Measurements from ENCODE around the gene HPSE2.

The HPSE2 gene

GRCh38 chr10:98848361-98848760 is 387.3 kb downstream of the HPSE2 start:
- DNase-seq (ENCODE audit: low read depth, low spot score), result no peak

- DNase-seq (ENCODE audit: low read depth, low spot score), result no peak
Measured at GRCh38 chr10:98846787-98847186, 388.9 kb downstream of the HPSE2 start.

GRCh38 chr10:98833542-98833941 is 402.1 kb downstream of the HPSE2 start:
- no peak for DNase-seq (ENCODE audit: low read depth, low spot score)

- DNase-seq (ENCODE audit: low read depth, low spot score), result no peak
Measured at GRCh38 chr10:98832738-98833137, 402.9 kb downstream of the HPSE2 start.

- no peak for DNase-seq (ENCODE audit: low read depth, low spot score)
Measured at GRCh38 chr10:98832196-98832595, 403.5 kb downstream of the HPSE2 start.

GRCh38 chr10:98831391-98831790 is 404.3 kb downstream of the HPSE2 start:
- DNase-seq (ENCODE audit: low read depth, low spot score), result no peak

- no peak for DNase-seq (ENCODE audit: low read depth, low spot score)
Measured at GRCh38 chr10:98825741-98826140, 409.9 kb downstream of the HPSE2 start.

- no peak for DNase-seq (ENCODE audit: low read depth, low spot score)
Measured at GRCh38 chr10:98817396-98817795, 418.3 kb downstream of the HPSE2 start.

GRCh38 chr10:98815039-98815885 is 420.4 kb downstream of the HPSE2 start:
- DNase-seq (ENCODE audit: low read depth, low spot score), result no peak

GRCh38 chr10:98814470-98814869 is 421.2 kb downstream of the HPSE2 start:
- no peak for DNase-seq (ENCODE audit: low read depth, low spot score)

- no peak for DNase-seq (ENCODE audit: low read depth, low spot score)
Measured at GRCh38 chr10:98808282-98808892, 427.3 kb downstream of the HPSE2 start.

GRCh38 chr10:98800263-98800662 is 435.4 kb downstream of the HPSE2 start:
- no peak for DNase-seq (ENCODE audit: low read depth, low spot score)

- no peak for DNase-seq (ENCODE audit: low read depth, low spot score)
Measured at GRCh38 chr10:98795467-98795866, 440.2 kb downstream of the HPSE2 start.

- DNase-seq (ENCODE audit: low read depth, low spot score), result no peak
Measured at GRCh38 chr10:98790817-98791216, 444.8 kb downstream of the HPSE2 start.

GRCh38 chr10:98778277-98778759 is 457.3 kb downstream of the HPSE2 start:
- DNase-seq (ENCODE audit: low read depth, low spot score), result no peak

GRCh38 chr10:98758463-98758862 is 477.2 kb downstream of the HPSE2 start:
- DNase-seq (ENCODE audit: low read depth, low spot score), result no peak

- no peak for DNase-seq (ENCODE audit: low read depth, low spot score)
Measured at GRCh38 chr10:98748298-98748697, 487.4 kb downstream of the HPSE2 start.

- DNase-seq (ENCODE audit: low read depth, low spot score), result no peak
Measured at GRCh38 chr10:98745645-98746044, 490.0 kb downstream of the HPSE2 start.

- DNase-seq (ENCODE audit: low read depth, low spot score), result no peak
Measured at GRCh38 chr10:98720551-98720950, 515.1 kb downstream of the HPSE2 start.

- no peak for DNase-seq (ENCODE audit: low read depth, low spot score)
Measured at GRCh38 chr10:98713586-98713985, 522.1 kb downstream of the HPSE2 start.

GRCh38 chr10:98696516-98696915 is 539.1 kb downstream of the HPSE2 start:
- no peak for DNase-seq (ENCODE audit: low read depth, low spot score)

- DNase-seq (ENCODE audit: low read depth, low spot score), result no peak
Measured at GRCh38 chr10:98694883-98695282, 540.8 kb downstream of the HPSE2 start.

- no peak for DNase-seq (ENCODE audit: low read depth, low spot score)
Measured at GRCh38 chr10:98694014-98694413, 541.6 kb downstream of the HPSE2 start.

All from activated naive CD8-positive, alpha-beta T cell treated with anti-CD3 and anti-CD28 coated beads, Interleukin-2, amount 50 U/mL, for 16 hours (primary cell).